Esophagus muscularis mucosa (tissue), 4 donors: ENCODE measurements around the gene TULP3. TPM values are rescaled to one million over a fixed set of nuclear protein-coding genes. Genes with fewer than 3 reads are reported as not detected.

Experiments
- DNase-seq: peaks from one replicate; pipeline ENCODE4 v3.0.0-alpha.2; 2017; ENCODE audit errors: extremely low spot score
- H3K27ac ChIP-seq, 4 donors: fragments of 200-600 bp; sonication (generic); replicated peaks in 1 of 4; 1 replicate in 3 of 4; 2 replicates in 1 of 4; pipeline ENCODE4 v1.5.1; 2016 to 2019; ENCODE audit warnings: mild to moderate bottlenecking in 1 of 4
- H3K27me3 ChIP-seq, 4 donors: fragments of 200-600 bp; sonication (generic); one replicate each; pipeline versions ENCODE4 v1.5.1 to v1.6.0; 2016 to 2019
- H3K36me3 ChIP-seq, 4 donors: fragments of 200-600 bp; sonication (generic); one replicate each; pipeline ENCODE4 v1.5.1; 2016 to 2019
- H3K4me1 ChIP-seq, 4 donors: fragments of 200-600 bp; sonication (generic); one replicate each; pipeline ENCODE4 v1.5.1; 2016 to 2019
- H3K4me3 ChIP-seq, 4 donors: fragments of 200-600 bp; sonication (generic); 1 replicate in 2 of 4; 2 replicates in 2 of 4; pipeline ENCODE4 v1.5.1; 2016 to 2019; ENCODE audit warnings: mild to moderate bottlenecking in 4 of 4, moderate library complexity in 1 of 4
- H3K9me3 ChIP-seq, 4 donors: fragments of 200-600 bp; sonication (generic); 1 replicate in 3 of 4; 2 replicates in 1 of 4; pipeline ENCODE4 v1.5.1; 2016 to 2019
- EP300 ChIP-seq: sonication (generic); formaldehyde crosslinking; IDR thresholded peaks from one replicate; pipeline ENCODE4 v1.6.1; 2017; ENCODE audit warnings: antibody characterized with exemption
- POLR2A ChIP-seq: fragments of 450-650 bp; IDR thresholded peaks from one replicate; pipeline ENCODE4 v1.6.1; 2017; ENCODE audit warnings: antibody characterized with exemption, moderate library complexity, mild to moderate bottlenecking, low read depth
- POLR2AphosphoS5 ChIP-seq, 2 donors: sonication (generic); formaldehyde crosslinking; IDR thresholded peaks; one replicate each; pipeline ENCODE4 v1.6.1; 2017; ENCODE audit warnings: antibody characterized with exemption in 2 of 2
- WGBS: methylation state at CpG from one replicate; pipeline ENCODE4 v1.1.5; 2018; 5-methylcytosine and 5-hydroxymethylcytosine counted together
- intact Hi-C: fragments of 100-400 bp; cut with DNase I; formaldehyde crosslinking; loops from one replicate; pipeline ENCODE4 v1.15.1; 2023
- total RNA-seq, 4 donors: library from RNA; depleted of rRNA; stranded (reverse); fragments of >200 nt; gene quantifications; one replicate each; pipeline versions ENCODE4 v1.1.0 to v1.2.1, GENCODE V29; 2016
- TF ChIP-seq, protein P1 (sequence below), 3 experiments: fragments of 200-600 bp in 2 of 3; fragments of 450-650 bp in 1 of 3; sonication (generic) in 2 of 3; IDR thresholded peaks; one replicate each; pipeline ENCODE4 v1.5.1; 2017 to 2019; ENCODE audit warnings: antibody characterized with exemption in 3 of 3, mild to moderate bottlenecking in 2 of 3, moderate library complexity in 1 of 3

The TULP3 gene
- total RNA-seq, 4 donors from 2014 or later: 19.1 to 35.7 (median 27.4) TPM

DNA sequence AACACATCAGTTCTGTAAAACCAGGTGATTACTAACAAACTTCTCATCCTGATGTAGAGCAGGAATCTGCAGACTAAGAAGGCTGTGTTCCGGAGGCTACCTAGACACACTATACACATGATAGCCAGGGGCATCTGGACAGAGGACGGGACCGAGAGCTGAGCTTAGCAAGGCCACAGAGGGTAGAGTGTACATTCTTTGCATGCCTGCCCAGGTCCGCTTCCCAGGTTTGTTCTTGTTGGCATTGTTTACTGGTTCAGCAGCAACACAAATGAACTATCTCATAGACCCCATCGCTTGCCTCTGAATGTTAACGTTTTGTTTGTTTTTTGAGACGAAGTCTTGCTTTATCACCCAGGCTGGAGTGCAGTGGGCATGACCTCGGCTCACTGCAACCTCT lies 50.8 kb downstream of the TULP3 start:
- WGBS: 78% methylated on average over 8 of the region's 8 CpGs
- H3K4me1 ChIP-seq: peaks cover 6 to 12% (median 11%) of the 10 kb centered on the region in 4 donors
- no peak overlapping the region for H3K27ac ChIP-seq
- peaks cover 19 to 48% (median 41%) of the 10 kb centered on the region in 4 donors for H3K36me3 ChIP-seq
- intact Hi-C loops: loop anchor here (5.0 to 10.0 kb wide), 2 partner anchors 54 to 87 kb away; partner anchors contain the start of gene TEX52
- H3K9me3 ChIP-seq: no peaks in the 10 kb centered on the region
- no peak for TF ChIP-seq EP300
- TF ChIP-seq POLR2A: no peak
- TF ChIP-seq, protein P1, sequence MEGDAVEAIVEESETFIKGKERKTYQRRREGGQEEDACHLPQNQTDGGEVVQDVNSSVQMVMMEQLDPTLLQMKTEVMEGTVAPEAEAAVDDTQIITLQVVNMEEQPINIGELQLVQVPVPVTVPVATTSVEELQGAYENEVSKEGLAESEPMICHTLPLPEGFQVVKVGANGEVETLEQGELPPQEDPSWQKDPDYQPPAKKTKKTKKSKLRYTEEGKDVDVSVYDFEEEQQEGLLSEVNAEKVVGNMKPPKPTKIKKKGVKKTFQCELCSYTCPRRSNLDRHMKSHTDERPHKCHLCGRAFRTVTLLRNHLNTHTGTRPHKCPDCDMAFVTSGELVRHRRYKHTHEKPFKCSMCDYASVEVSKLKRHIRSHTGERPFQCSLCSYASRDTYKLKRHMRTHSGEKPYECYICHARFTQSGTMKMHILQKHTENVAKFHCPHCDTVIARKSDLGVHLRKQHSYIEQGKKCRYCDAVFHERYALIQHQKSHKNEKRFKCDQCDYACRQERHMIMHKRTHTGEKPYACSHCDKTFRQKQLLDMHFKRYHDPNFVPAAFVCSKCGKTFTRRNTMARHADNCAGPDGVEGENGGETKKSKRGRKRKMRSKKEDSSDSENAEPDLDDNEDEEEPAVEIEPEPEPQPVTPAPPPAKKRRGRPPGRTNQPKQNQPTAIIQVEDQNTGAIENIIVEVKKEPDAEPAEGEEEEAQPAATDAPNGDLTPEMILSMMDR (IDR thresholded peaks at IDR 0.05): no peak
- TF ChIP-seq POLR2AphosphoS5 (IDR thresholded peaks at IDR 0.05): no peak
- no peaks in the 10 kb centered on the region for H3K27me3 ChIP-seq
- no peak for DNase-seq
- no peak overlapping the region for H3K4me3 ChIP-seq

DNA sequence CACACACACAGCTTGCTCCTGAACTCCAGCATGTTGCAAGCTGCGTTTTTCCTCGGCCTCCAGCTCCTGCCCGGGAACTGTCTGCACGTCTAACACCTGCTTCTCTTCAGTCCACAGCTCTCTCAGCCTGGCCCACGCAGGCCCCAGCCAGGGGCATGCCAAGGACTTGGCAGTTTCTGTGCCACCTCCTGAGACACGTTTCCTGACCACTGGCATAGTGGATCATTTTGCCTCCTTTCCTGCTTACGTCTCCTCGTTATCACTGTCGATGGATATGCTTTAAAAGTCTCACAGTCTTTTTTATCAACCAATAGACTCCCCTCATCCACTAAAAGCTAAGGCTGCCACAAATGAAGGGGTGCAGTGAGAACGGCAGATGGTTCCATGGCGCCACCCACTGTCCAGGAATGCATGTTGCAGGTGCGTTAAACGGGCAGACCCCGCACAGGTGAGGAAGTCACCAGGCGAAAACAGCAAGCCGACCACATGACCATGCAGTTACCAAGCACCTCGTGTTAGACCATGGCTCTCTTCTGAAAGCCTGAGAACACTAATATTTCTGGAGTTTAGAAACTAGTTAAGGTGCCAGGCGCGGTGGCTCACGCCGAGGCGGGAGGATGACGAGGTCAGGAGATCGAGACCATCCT lies 53.8 kb downstream of the TULP3 start:
- H3K4me3 ChIP-seq: no peak overlapping the region
- H3K27me3 ChIP-seq: no peaks in the 10 kb centered on the region
- H3K9me3 ChIP-seq: no peaks in the 10 kb centered on the region
- peaks cover 12 to 23% (median 18%) of the 10 kb centered on the region in 4 donors for H3K36me3 ChIP-seq
- H3K4me1 ChIP-seq: peaks cover 6 to 12% (median 11%) of the 10 kb centered on the region in 4 donors
- intact Hi-C loops: loop anchor here (5.0 to 10.0 kb wide), 2 partner anchors 57 to 90 kb away; partner anchors contain the start of gene TEX52
- TF ChIP-seq POLR2AphosphoS5 (IDR thresholded peaks at IDR 0.05): no peak
- TF ChIP-seq EP300: no peak
- TF ChIP-seq, protein P1 (IDR thresholded peaks at IDR 0.05): peak; percentile 63 to 78 (median 66)
- TF ChIP-seq POLR2A: no peak
- peak overlapping the region in 1 of 4 donors; percentile 24 for H3K27ac ChIP-seq
- no peak for DNase-seq
- WGBS: 27% methylated on average over 24 of the region's 24 CpGs

DNA sequence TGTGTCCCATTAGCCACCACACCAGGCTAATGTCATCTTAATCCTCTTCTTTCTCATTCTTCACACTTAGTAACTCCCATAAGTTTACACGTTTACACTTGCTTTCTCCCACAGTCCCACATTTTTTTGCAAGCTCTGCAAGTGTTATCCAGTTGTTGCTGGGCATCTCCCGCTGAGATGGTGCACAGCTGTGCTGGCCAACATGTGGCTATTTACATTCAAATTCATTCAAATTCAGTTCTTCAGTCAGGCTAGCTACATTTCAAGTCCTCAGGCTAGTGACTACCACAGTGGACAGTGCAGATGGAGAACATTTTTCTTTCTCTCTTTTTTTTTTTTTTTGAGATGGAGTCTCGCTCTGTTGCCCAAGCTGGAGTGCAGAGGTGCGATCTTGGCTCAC lies 58.7 kb downstream of the TULP3 start:
- H3K4me3 ChIP-seq: no peak overlapping the region
- peaks cover 4 to 7% (median 5%) of the 10 kb centered on the region in 4 donors for H3K4me1 ChIP-seq
- intact Hi-C loops: loop anchor here (10.0 kb wide), 1 partner anchor 95 kb away; the partner anchor contains the start of gene TEX52
- H3K27me3 ChIP-seq: no peaks in the 10 kb centered on the region
- no peak for DNase-seq
- H3K36me3 ChIP-seq: no peaks in the 10 kb centered on the region
- WGBS: 84% methylated on average over 4 of the region's 4 CpGs
- H3K27ac ChIP-seq: no peak overlapping the region
- no peaks in the 10 kb centered on the region for H3K9me3 ChIP-seq
- TF ChIP-seq POLR2A: no peak
- TF ChIP-seq EP300: no peak
- TF ChIP-seq, protein P1 (IDR thresholded peaks at IDR 0.05): no peak
- no peak for TF ChIP-seq POLR2AphosphoS5 (IDR thresholded peaks at IDR 0.05)

DNA sequence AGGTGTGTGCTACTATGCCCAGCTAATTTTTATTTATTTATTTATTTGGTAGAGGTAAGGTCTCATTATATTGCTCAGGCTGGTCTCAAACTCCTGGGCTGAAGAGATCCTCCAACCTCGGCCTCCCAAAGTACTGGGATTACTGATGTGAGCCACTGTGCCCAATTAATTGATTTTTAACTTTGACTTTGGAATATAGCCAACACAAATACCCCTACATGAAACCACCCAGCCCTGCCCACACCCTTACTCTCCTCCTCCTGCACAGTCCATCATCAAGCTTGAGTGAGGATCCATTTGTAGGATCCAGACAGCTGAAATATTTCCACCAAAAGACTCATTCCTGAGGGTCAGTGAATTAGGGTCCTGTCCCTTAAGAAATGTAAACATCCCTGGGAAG lies 65.2 kb downstream of the TULP3 start:
- Histone ChIP-seq H3K27ac (no peak overlapping the region), H3K4me1 (peaks cover 17 to 29% (median 24%) of the 10 kb centered on the region in 4 donors), H3K36me3 (no peaks in the 10 kb centered on the region), H3K27me3 (peaks cover 0 to 4% (median 0%) of the 10 kb centered on the region in 4 donors), H3K4me3 (no peak overlapping the region), H3K9me3 (no peaks in the 10 kb centered on the region)
- intact Hi-C loops: loop anchor here (5.0 kb wide), 1 partner anchor 81 kb away; no protein-coding TSS in a partner anchor
- TF ChIP-seq, protein P1 (IDR thresholded peaks at IDR 0.05): no peak
- TF ChIP-seq POLR2AphosphoS5 (IDR thresholded peaks at IDR 0.05) (no peak), EP300 (no peak), POLR2A (no peak)
- 100% methylated on average over 1 of the region's 1 CpG for WGBS
- DNase-seq: no peak
